ENCODE results near the gene DBI.

- TF ChIP-seq CREB1 (CRISPR knock-in tag; IDR thresholded peaks at IDR 0.05; ENCODE audit: low read depth) = no peak
- no peak for TF ChIP-seq CTCF (conservative IDR thresholded peaks at IDR 0.05; ENCODE audit: low read depth in 2 of 2)
- TF ChIP-seq EZH2 (IDR thresholded peaks at IDR 0.05; ENCODE audit: low read depth, unreplicated experiment) = no peak
- TF ChIP-seq EZH2phosphoT487 (IDR thresholded peaks at IDR 0.05; ENCODE audit: unreplicated experiment) = no peak
- no peak for TF ChIP-seq POLR2AphosphoS5 (IDR thresholded peaks at IDR 0.05; ENCODE audit: low read depth)
- no peak for TF ChIP-seq STAT1 (IDR thresholded peaks at IDR 0.05; ENCODE audit: unreplicated experiment)
- TF ChIP-seq ETS1 (IDR thresholded peaks at IDR 0.05) = no peak
- no peak for TF ChIP-seq JUNB (IDR thresholded peaks at IDR 0.05; ENCODE audit: unreplicated experiment)
- TF ChIP-seq REST (IDR thresholded peaks at IDR 0.05; ENCODE audit: unreplicated experiment) = no peak
- TF ChIP-seq ZNF114 (CRISPR knock-in tag; IDR thresholded peaks at IDR 0.05) = no peak
- TF ChIP-seq NANOG (IDR thresholded peaks at IDR 0.05; ENCODE audit: borderline replicate concordance) = no peak
These were observed 28.5 kb upstream of the DBI start for GRCh38 chr2:119338272-119338671.

Data from GM23338 (cell line).